Measurements from ENCODE around the gene PCDHGB2.
A peak's percentile ranks its signal among the peaks of the same experiment; 100 is the strongest.
"Not testable (repeated sequence)": the region's sequence is repeated elsewhere in the genome, so short reads cannot be mapped to it uniquely, and the experiment has no call there.

Gene PCDHGB2

DNA sequence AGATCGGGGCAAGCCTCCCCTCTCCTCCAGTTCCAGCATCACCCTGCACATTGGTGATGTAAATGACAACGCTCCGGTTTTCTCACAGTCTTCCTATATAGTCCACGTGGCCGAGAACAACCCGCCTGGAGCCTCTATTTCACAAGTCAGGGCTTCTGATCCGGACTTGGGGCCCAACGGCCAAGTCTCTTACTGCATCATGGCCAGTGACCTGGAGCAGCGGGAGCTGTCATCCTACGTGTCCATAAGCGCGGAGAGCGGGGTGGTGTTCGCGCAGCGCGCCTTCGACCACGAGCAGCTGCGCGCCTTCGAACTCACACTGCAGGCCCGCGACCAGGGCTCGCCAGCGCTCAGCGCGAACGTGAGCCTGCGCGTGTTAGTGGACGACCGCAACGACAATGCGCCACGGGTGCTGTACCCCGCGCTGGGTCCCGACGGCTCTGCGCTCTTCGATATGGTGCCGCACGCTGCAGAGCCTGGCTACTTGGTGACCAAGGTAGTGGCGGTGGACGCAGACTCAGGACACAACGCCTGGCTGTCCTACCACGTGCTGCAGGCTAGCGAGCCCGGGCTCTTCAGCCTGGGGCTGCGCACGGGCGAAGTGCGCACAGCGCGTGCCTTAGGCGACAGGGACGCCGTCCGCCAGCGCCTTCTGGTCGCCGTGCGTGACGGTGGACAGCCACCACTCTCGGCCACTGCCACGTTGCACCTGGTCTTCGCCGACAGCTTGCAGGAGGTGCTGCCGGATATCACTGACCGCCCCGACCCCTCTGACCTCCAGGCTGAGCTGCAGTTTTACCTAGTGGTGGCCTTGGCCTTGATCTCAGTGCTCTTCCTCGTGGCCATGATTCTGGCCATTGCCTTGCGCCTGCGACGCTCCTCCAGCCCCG lies 29.6 kb downstream of the PCDHGB2 start:
- H3K36me3 Mint-ChIP-seq, result peaks cover 18% of the 10 kb centered on the region
- H3K27me3 Mint-ChIP-seq, result peaks cover 64% of the 10 kb centered on the region
- H3K9me3 Mint-ChIP-seq (ENCODE audit: low read depth), result peaks cover 26% of the 10 kb centered on the region
- H3K4me1 Mint-ChIP-seq (ENCODE audit: low read depth), result no peaks in the 10 kb centered on the region
- no peak overlapping the region for H3K4me3 Mint-ChIP-seq
- H3K27ac Mint-ChIP-seq, result no peak overlapping the region

DNA sequence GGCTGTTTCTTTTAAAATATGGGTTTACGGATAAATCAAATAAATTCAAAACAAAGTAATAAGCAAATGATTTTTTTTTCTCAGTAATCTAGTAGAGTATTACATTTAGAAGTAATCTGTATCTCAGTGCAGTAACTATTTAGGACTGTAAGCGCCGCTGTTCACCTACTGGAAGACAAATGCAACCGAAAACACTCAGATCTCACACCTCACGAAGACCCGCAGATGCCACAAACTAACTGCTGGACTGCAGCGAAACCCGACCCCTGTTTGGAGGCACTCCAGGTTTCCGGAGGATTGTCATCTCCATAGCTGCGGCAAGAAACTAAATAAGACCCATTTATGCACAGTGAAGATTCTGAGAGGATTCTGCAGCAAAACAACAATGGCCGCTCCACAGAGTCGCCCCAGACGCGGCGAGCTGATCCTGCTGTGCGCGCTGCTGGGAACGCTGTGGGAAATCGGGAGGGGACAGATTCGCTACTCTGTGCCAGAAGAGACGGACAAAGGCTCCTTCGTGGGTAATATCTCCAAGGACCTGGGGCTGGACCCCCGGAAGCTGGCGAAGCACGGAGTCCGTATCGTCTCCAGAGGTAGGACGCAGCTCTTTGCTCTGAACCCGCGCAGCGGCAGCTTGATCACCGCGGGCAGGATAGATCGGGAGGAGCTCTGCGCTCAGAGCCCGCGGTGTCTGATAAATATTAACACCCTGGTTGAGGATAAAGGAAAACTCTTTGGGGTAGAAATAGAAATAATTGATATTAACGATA lies 32.8 kb downstream of the PCDHGB2 start, which contains the start of gene PCDHGA8:
Gene PCDHGA8, plus strand, starts transcription at position 205 of the 770 bp plus-strand sequence. Its CDS starts 181 bp downstream, at position 386.
- Mint-ChIP-seq H3K27ac (no peak within 1 kb of the TSS), H3K36me3 (peaks cover 20% of the 10 kb centered on the region), H3K27me3 (peaks cover 53% of the 10 kb centered on the region), H3K4me1 (ENCODE audit: low read depth) (no peaks in the 10 kb centered on the region), H3K4me3 (no peak within 1 kb of the TSS), H3K9me3 (ENCODE audit: low read depth) (peaks cover 11% of the 10 kb centered on the region)

DNA sequence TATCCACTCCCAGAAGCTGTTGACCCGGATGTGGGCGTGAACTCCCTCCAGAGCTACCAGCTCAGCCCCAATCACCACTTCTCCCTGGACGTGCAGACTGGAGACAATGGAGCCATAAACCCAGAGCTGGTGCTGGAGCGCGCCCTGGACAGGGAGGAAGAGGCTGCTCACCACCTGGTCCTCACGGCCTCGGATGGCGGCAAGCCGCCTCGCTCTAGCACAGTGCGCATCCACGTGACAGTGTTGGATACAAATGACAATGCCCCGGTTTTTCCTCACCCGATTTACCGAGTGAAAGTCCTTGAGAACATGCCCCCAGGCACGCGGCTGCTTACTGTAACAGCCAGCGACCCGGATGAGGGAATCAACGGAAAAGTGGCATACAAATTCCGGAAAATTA lies 33.5 kb downstream of the PCDHGB2 start:
- H3K27me3 Mint-ChIP-seq, result peaks cover 51% of the 10 kb centered on the region
- peaks cover 11% of the 10 kb centered on the region for H3K9me3 Mint-ChIP-seq (ENCODE audit: low read depth)

DNA sequence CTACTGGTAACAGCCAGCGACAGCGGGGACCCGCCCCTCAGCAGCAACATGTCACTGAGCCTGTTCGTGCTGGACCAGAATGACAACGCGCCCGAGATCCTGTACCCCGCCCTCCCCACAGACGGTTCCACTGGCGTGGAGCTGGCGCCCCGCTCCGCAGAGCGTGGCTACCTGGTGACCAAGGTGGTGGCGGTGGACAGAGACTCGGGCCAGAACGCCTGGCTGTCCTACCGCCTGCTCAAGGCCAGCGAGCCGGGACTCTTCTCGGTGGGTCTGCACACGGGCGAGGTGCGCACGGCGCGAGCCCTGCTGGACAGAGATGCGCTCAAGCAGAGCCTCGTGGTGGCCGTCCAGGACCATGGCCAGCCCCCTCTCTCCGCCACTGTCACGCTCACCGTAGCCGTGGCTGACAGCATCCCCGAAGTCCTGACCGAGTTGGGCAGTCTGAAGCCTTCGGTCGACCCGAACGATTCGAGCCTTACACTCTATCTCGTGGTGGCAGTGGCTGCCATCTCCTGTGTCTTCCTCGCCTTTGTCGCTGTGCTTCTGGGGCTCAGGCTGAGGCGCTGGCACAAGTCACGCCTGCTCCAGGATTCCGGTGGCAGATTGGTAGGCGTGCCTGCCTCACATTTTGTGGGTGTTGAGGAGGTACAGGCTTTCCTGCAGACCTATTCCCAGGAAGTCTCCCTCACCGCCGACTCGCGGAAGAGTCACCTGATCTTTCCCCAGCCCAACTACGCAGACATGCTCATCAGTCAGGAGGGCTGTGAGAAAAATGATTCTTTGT lies 34.8 kb downstream of the PCDHGB2 start:
- H3K27me3 Mint-ChIP-seq, result peaks cover 50% of the 10 kb centered on the region
- peaks cover 14% of the 10 kb centered on the region for H3K9me3 Mint-ChIP-seq (ENCODE audit: low read depth)
- H3K4me3 Mint-ChIP-seq; H3K4me1 Mint-ChIP-seq (ENCODE audit: low read depth); H3K27ac Mint-ChIP-seq: not testable (repeated sequence)
- peaks cover 21% of the 10 kb centered on the region for H3K36me3 Mint-ChIP-seq

More for the DNA sequence above, 33.5 kb downstream of the PCDHGB2 start:
- peaks cover 18% of the 10 kb centered on the region for H3K36me3 Mint-ChIP-seq
- no peak overlapping the region for H3K4me3 Mint-ChIP-seq
- H3K27ac Mint-ChIP-seq, result no peak overlapping the region
- no peaks in the 10 kb centered on the region for H3K4me1 Mint-ChIP-seq (ENCODE audit: low read depth)

DNA sequence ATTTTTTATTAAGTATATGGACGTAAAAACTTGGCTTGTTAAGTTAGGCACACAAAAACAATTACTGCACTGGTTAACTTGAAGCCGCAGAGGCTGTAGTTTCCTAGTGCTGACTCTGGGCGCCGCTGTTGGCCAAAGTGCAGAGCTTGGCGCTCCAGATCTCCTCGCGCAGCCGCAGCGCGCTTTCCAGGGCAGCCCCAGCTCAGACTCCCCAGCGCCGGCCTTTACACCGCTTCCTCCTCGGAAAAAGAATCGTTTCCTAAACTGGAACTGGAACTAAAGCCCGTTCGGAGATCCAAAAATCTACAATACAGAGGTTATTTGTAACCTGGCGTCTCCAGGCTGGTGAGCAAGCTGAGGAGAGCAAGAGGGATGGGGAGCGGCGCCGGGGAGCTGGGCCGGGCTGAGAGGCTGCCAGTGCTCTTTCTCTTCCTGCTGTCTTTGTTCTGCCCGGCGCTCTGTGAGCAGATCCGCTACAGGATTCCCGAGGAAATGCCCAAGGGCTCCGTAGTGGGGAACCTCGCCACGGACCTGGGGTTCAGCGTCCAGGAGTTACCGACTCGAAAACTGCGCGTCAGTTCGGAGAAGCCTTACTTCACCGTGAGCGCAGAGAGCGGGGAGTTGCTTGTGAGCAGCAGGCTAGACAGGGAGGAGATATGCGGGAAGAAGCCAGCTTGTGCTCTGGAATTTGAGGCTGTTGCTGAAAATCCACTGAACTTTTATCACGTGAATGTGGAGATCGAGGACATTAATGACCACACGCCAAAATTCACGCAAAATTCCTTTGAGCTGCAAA lies 38.2 kb downstream of the PCDHGB2 start, which contains the start of gene PCDHGB5:
Gene PCDHGB5, plus strand, starts transcription at position 192 of the 796 bp plus-strand sequence. Its CDS starts 181 bp downstream, at position 373.
- H3K27ac Mint-ChIP-seq; H3K4me1 Mint-ChIP-seq (ENCODE audit: low read depth): not testable (repeated sequence)
- peak within 1 kb of the TSS; percentile 61 for H3K4me3 Mint-ChIP-seq
- H3K36me3 Mint-ChIP-seq, result peaks cover 24% of the 10 kb centered on the region
- peaks cover 15% of the 10 kb centered on the region for H3K9me3 Mint-ChIP-seq (ENCODE audit: low read depth)
- H3K27me3 Mint-ChIP-seq, result peaks cover 46% of the 10 kb centered on the region

DNA sequence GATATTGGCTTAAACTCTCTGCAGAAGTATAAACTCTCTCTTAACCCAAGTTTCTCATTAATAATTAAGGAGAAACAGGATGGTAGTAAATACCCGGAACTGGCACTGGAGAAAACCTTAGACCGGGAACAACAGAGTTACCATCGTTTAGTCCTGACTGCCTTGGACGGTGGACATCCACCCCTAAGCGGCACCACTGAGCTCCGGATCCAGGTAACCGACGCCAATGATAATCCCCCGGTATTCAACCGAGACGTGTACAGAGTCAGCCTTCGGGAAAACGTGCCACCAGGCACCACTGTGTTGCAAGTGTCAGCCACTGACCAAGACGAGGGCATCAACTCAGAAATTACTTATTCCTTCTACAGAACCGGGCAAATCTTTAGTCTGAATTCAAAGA lies 38.8 kb downstream of the PCDHGB2 start:
- H3K4me1 Mint-ChIP-seq (ENCODE audit: low read depth), result peaks cover 4% of the 10 kb centered on the region
- peaks cover 22% of the 10 kb centered on the region for H3K36me3 Mint-ChIP-seq
- no peak overlapping the region for H3K27ac Mint-ChIP-seq
- H3K4me3 Mint-ChIP-seq, result peak overlapping the region; percentile 30
- peaks cover 47% of the 10 kb centered on the region for H3K27me3 Mint-ChIP-seq
- peaks cover 16% of the 10 kb centered on the region for H3K9me3 Mint-ChIP-seq (ENCODE audit: low read depth)

DNA sequence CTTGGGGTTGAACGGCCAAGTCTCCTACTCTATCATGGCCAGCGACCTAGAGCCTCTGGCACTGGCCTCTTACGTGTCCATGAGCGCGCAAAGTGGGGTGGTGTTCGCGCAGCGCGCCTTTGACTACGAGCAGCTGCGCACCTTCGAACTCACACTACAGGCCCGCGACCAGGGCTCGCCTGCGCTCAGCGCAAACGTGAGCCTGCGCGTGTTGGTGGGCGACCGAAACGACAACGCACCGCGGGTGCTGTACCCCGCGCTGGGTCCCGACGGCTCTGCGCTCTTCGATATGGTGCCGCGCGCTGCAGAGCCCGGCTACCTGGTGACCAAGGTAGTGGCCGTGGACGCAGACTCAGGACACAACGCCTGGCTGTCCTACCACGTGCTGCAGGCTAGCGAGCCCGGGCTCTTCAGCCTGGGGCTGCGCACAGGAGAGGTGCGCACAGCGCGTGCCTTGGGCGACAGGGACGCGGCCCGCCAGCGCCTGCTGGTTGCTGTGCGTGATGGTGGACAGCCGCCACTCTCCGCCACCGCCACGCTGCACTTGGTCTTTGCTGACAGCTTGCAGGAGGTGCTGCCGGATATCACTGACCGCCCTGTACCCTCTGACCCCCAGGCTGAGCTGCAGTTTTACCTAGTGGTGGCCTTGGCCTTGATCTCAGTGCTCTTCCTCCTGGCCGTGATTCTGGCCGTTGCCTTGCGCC lies 39.9 kb downstream of the PCDHGB2 start:
- H3K4me3 Mint-ChIP-seq, result no peak overlapping the region

DNA sequence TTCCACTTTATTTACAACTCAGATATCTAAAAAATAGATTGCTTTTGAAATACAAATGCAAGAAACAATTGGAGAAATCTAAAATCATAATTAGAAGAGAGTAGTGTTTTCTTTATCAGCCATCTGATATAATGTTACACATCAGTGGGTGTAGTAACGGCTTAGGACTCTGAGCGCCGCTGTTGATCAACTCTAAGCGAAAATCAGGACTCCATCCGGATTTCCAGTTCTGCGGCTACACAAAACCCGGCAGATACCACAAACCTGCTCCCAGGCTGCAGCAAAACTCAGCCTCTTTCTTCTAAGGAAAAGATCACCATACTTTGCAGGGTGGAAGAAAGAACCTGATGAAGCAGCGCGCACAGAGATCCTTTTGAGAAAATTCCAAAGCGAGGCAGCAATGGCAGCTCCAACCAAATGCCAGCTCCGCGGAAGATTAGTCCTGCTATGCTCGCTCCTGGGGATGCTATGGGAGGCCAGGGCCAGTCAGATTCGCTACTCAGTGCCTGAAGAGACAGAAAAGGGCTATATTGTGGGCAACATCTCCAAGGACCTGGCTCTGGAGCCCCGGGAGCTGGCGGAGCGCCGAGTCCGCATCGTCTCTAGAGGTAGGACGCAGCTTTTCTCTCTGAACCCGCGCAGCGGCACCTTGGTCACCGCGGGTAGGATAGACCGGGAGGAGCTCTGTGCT lies 42.9 kb downstream of the PCDHGB2 start, which contains the start of gene PCDHGA9:
Gene PCDHGA9, plus strand, starts transcription at position 226 of the 691 bp plus-strand sequence. Its CDS starts 175 bp downstream, at position 401.
- H3K4me3 Mint-ChIP-seq, result peak within 1 kb of the TSS; percentile 75
- H3K4me1 Mint-ChIP-seq (ENCODE audit: low read depth), result peaks cover 4% of the 10 kb centered on the region
- H3K9me3 Mint-ChIP-seq (ENCODE audit: low read depth), result peaks cover 19% of the 10 kb centered on the region
- H3K36me3 Mint-ChIP-seq, result peaks cover 19% of the 10 kb centered on the region
- no peak within 1 kb of the TSS for H3K27ac Mint-ChIP-seq
- H3K27me3 Mint-ChIP-seq, result peaks cover 50% of the 10 kb centered on the region

More for the DNA sequence above, 39.9 kb downstream of the PCDHGB2 start:
- peaks cover 18% of the 10 kb centered on the region for H3K36me3 Mint-ChIP-seq
- peaks cover 4% of the 10 kb centered on the region for H3K4me1 Mint-ChIP-seq (ENCODE audit: low read depth)
- H3K9me3 Mint-ChIP-seq (ENCODE audit: low read depth), result peaks cover 19% of the 10 kb centered on the region
- no peak overlapping the region for H3K27ac Mint-ChIP-seq
- H3K27me3 Mint-ChIP-seq, result peaks cover 48% of the 10 kb centered on the region

DNA sequence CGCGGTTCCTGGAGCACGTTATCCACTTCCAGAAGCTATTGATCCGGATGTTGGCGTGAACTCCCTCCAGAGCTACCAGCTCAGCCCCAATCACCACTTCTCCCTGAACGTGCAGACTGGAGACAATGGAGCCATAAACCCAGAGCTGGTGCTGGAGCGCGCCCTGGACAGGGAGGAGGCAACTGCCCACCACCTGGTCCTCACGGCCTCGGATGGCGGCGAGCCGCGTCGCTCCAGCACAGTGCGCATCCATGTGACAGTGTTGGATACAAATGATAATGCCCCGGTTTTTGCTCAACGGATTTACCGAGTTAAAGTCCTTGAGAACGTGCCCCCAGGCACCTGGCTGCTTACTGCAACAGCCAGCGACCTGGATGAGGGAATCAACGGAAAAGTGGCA lies 43.6 kb downstream of the PCDHGB2 start:
- Mint-ChIP-seq H3K4me3 (no peak overlapping the region), H3K36me3 (peaks cover 21% of the 10 kb centered on the region), H3K9me3 (ENCODE audit: low read depth) (peaks cover 19% of the 10 kb centered on the region), H3K4me1 (ENCODE audit: low read depth) (peaks cover 4% of the 10 kb centered on the region), H3K27ac (no peak overlapping the region), H3K27me3 (peaks cover 53% of the 10 kb centered on the region)

DNA sequence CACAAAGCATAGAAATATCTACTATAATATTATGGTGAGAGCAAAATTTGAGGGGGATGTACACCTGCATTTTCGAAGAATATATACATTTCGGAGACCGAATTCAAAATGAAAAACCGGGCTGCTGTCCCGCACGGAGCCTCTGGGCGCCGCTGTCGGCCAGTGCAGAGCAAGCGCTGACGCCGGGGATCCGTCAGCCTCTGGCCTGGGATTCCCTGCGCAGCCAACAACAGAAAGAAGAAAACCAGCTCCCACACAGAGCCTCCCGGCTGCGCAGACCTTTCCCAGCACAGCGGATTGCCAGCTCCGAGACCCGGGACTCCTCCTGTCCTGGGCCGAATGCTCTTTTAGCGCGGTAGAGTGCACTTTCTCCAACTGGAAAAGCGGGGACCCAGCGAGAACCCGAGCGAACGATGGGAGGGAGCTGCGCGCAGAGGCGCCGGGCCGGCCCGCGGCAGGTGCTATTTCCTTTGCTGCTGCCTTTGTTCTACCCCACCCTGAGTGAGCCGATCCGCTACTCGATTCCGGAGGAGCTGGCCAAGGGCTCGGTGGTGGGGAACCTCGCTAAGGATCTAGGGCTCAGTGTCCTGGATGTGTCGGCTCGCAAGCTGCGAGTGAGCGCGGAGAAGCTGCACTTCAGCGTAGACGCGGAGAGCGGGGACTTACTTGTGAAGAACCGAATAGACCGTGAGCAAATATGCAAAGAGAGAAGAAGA lies 48.2 kb downstream of the PCDHGB2 start, which contains the start of gene PCDHGB6:
Gene PCDHGB6, plus strand, starts transcription at position 232 of the 716 bp plus-strand sequence. Its CDS starts 182 bp downstream, at position 414.
- Mint-ChIP-seq H3K27me3 (peaks cover 55% of the 10 kb centered on the region), H3K9me3 (ENCODE audit: low read depth) (peaks cover 16% of the 10 kb centered on the region), H3K36me3 (peaks cover 15% of the 10 kb centered on the region), H3K4me3 (peak within 1 kb of the TSS; percentile 75)
- H3K4me1 Mint-ChIP-seq (ENCODE audit: low read depth); H3K27ac Mint-ChIP-seq: not testable (repeated sequence)

DNA sequence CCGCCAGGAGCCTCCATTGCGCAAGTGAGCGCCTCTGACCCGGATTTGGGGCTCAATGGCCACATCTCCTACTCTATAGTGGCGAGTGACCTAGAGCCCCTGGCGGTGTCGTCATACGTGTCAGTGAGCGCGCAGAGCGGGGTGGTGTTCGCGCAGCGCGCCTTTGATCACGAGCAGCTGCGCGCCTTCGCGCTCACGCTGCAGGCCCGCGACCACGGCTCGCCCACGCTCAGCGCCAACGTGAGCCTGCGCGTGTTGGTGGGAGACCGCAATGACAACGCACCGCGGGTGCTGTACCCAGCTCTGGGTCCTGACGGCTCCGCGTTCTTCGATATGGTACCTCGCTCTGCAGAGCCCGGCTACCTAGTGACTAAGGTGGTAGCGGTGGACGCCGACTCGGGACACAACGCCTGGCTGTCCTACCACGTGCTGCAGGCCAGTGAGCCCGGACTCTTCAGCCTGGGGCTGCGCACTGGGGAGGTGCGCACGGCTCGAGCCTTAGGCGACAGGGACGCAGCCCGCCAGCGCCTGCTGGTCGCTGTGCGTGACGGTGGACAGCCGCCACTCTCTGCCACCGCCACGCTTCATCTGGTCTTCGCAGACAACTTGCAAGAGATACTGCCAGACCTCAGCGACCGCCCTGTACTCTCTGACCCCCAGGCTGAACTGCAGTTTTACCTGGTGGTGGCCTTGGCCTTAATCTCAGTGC lies 50.0 kb downstream of the PCDHGB2 start:
- Mint-ChIP-seq H3K9me3 (ENCODE audit: low read depth) (peaks cover 13% of the 10 kb centered on the region), H3K27me3 (peaks cover 55% of the 10 kb centered on the region), H3K4me3 (no peak overlapping the region), H3K27ac (no peak overlapping the region), H3K36me3 (peaks cover 20% of the 10 kb centered on the region), H3K4me1 (ENCODE audit: low read depth) (peaks cover 12% of the 10 kb centered on the region)

DNA sequence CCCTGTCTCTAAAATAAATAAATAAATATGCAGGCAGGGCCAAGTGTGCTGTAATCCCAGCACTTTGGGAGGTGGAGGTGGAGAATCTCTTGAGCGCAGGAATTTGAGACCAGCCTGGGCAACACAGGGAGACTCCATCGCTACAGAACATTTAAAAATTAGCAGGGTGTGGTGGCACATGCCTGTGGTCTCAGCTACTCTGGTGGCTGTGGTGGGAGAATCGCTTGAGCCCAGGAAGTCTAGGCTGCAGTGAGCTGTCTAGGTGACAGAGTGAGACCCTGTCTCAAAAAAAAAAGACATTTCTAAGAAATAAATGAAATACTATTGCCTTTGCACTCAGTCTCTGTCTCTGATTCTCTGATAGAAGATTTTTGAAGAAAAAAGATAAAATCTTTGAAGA lies 51.8 kb downstream of the PCDHGB2 start:
- H3K9me3 Mint-ChIP-seq (ENCODE audit: low read depth), result peaks cover 13% of the 10 kb centered on the region
- peaks cover 15% of the 10 kb centered on the region for H3K4me1 Mint-ChIP-seq (ENCODE audit: low read depth)
- H3K4me3 Mint-ChIP-seq, result no peak overlapping the region
- peaks cover 23% of the 10 kb centered on the region for H3K36me3 Mint-ChIP-seq
- no peak overlapping the region for H3K27ac Mint-ChIP-seq
- H3K27me3 Mint-ChIP-seq, result peaks cover 51% of the 10 kb centered on the region
